ENCODE results near the gene CSNK2B. TPM values are rescaled to one million over a fixed set of nuclear protein-coding genes. Genes with fewer than 3 reads are reported as not detected.

CSNK2B gene
- total and polyA plus RNA-seq, 9 of the 15 experiments (the other 6 are each of a cell fraction or from before 2014, with no cell fraction given): 120 to 1,126 (median 529) TPM

- no peak for TF ChIP-seq ZNF408 (CRISPR knock-in tag; IDR thresholded peaks at IDR 0.05; ENCODE audit: low read depth)
- no peak for TF ChIP-seq BRD4 (IDR thresholded peaks at IDR 0.05)
- TF ChIP-seq CBX1 (IDR thresholded peaks at IDR 0.05; ENCODE audit: low read depth): no peak
- TF ChIP-seq ETS2 (tag; IDR thresholded peaks at IDR 0.05; ENCODE audit: borderline replicate concordance, poor library complexity, severe bottlenecking): no peak
- TF ChIP-seq POLR2B (IDR thresholded peaks at IDR 0.05; ENCODE audit: low read depth, partially characterized antibody): peak; percentile 98
- no peak for TF ChIP-seq ZNF449 (CRISPR knock-in tag; IDR thresholded peaks at IDR 0.05)
- peak; percentile 91 for TF ChIP-seq CC2D1A (IDR thresholded peaks at IDR 0.05)
- TF ChIP-seq RBM34 (IDR thresholded peaks at IDR 0.05; ENCODE audit: borderline replicate concordance, insufficient read depth, low read length): no peak
- no peak for TF ChIP-seq RBM39 (optimal IDR thresholded peaks at IDR 0.05; ENCODE audit: low read depth, low read length)
- TF ChIP-seq PHTF2 (CRISPR knock-in tag; IDR thresholded peaks at IDR 0.05): no peak
- no peak for TF ChIP-seq CHD7 (IDR thresholded peaks at IDR 0.05; ENCODE audit: low read depth, low read length)
- TF ChIP-seq STAT5A (IDR thresholded peaks at IDR 0.05; ENCODE audit: borderline replicate concordance, low read length): no peak
- TF ChIP-seq ZNF780A (CRISPR knock-in tag; IDR thresholded peaks at IDR 0.05): no peak
- peak; percentile 96 for TF ChIP-seq SP1 (CRISPR knock-in tag; IDR thresholded peaks at IDR 0.05)
Observed at GRCh38 chr6:31619805-31620585, 45.9 kb upstream of the CSNK2B start (continued).
